ENCODE data around the gene DNAJB5.

DNAJB5 gene

DNA sequence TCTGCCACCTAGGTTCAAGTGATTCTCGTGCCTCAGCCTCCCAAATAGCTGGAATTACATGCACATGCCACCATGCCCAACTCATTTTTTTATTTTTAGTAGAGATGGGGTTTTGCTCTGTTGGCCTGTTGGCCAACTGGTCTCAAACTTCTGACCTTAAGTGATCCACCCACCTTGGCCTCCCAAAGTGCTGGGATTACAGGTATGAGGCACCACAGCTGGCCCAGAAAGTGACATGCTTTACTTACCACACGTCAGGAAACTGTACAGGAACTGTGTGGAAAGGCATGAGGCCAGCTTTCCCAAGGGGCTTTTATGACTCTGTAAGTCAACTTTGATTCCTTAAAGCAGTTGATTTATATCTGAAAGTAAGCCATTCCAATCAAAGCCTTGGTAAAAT lies 25.0 kb downstream of the DNAJB5 start:
- no peak for TF ChIP-seq CEBPB (IDR thresholded peaks at IDR 0.05)
- no peak for TF ChIP-seq ZBTB7A (IDR thresholded peaks at IDR 0.05; ENCODE audit: low read depth)
- TF ChIP-seq YY1 (IDR thresholded peaks at IDR 0.05; ENCODE audit: low read depth), result no peak
- no peak for TF ChIP-seq RAD21 (IDR thresholded peaks at IDR 0.05; ENCODE audit: low read depth)
- no peak for TF ChIP-seq TEAD4 (IDR thresholded peaks at IDR 0.05)
- no peak for TF ChIP-seq TCF12 (IDR thresholded peaks at IDR 0.05; ENCODE audit: low read depth)
- no peak for TF ChIP-seq NFIC (IDR thresholded peaks at IDR 0.05)
- TF ChIP-seq, protein P1, sequence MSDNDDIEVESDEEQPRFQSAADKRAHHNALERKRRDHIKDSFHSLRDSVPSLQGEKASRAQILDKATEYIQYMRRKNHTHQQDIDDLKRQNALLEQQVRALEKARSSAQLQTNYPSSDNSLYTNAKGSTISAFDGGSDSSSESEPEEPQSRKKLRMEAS (IDR thresholded peaks at IDR 0.05), result no peak

DNA sequence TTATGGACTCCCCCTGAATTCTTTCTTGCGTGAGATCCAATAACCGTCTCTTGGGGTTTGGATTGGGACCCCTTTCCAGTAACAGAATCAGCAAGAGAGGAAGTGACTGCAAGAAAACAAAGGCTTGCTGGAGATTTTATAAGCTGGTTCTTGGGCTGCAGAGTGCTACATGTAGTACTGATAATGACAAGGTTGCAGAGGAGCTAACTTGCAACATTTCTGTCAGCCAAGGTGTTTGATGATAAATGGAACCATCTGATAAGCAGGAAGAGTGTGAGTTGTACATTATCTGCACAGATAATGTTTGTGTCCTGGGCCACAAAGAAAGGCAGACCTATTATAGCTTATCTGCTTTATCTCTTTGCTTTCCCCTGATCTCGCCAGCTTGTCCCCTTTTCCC lies 37.1 kb downstream of the DNAJB5 start:
- TF ChIP-seq ZBTB7A (IDR thresholded peaks at IDR 0.05; ENCODE audit: low read depth) (no peak), TCF12 (IDR thresholded peaks at IDR 0.05; ENCODE audit: low read depth) (no peak), TAF1 (IDR thresholded peaks at IDR 0.05; ENCODE audit: low read depth) (no peak), EP300 (IDR thresholded peaks at IDR 0.05; ENCODE audit: borderline replicate concordance) (no peak), TEAD4 (IDR thresholded peaks at IDR 0.05) (no peak), EGR1 (IDR thresholded peaks at IDR 0.05) (no peak), CEBPB (IDR thresholded peaks at IDR 0.05) (no peak), NFIC (IDR thresholded peaks at IDR 0.05) (no peak), FOXM1 (IDR thresholded peaks at IDR 0.05; ENCODE audit: borderline replicate concordance, low read depth) (no peak), RAD21 (IDR thresholded peaks at IDR 0.05; ENCODE audit: low read depth) (no peak)
- TF ChIP-seq, protein P2, sequence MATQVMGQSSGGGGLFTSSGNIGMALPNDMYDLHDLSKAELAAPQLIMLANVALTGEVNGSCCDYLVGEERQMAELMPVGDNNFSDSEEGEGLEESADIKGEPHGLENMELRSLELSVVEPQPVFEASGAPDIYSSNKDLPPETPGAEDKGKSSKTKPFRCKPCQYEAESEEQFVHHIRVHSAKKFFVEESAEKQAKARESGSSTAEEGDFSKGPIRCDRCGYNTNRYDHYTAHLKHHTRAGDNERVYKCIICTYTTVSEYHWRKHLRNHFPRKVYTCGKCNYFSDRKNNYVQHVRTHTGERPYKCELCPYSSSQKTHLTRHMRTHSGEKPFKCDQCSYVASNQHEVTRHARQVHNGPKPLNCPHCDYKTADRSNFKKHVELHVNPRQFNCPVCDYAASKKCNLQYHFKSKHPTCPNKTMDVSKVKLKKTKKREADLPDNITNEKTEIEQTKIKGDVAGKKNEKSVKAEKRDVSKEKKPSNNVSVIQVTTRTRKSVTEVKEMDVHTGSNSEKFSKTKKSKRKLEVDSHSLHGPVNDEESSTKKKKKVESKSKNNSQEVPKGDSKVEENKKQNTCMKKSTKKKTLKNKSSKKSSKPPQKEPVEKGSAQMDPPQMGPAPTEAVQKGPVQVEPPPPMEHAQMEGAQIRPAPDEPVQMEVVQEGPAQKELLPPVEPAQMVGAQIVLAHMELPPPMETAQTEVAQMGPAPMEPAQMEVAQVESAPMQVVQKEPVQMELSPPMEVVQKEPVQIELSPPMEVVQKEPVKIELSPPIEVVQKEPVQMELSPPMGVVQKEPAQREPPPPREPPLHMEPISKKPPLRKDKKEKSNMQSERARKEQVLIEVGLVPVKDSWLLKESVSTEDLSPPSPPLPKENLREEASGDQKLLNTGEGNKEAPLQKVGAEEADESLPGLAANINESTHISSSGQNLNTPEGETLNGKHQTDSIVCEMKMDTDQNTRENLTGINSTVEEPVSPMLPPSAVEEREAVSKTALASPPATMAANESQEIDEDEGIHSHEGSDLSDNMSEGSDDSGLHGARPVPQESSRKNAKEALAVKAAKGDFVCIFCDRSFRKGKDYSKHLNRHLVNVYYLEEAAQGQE (IDR thresholded peaks at IDR 0.05; ENCODE audit: low read depth), result no peak
- TF ChIP-seq, protein P1 (IDR thresholded peaks at IDR 0.05), result no peak
- TF ChIP-seq, protein P3, sequence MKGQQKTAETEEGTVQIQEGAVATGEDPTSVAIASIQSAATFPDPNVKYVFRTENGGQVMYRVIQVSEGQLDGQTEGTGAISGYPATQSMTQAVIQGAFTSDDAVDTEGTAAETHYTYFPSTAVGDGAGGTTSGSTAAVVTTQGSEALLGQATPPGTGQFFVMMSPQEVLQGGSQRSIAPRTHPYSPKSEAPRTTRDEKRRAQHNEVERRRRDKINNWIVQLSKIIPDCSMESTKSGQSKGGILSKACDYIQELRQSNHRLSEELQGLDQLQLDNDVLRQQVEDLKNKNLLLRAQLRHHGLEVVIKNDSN (IDR thresholded peaks at IDR 0.05), result no peak

DNA sequence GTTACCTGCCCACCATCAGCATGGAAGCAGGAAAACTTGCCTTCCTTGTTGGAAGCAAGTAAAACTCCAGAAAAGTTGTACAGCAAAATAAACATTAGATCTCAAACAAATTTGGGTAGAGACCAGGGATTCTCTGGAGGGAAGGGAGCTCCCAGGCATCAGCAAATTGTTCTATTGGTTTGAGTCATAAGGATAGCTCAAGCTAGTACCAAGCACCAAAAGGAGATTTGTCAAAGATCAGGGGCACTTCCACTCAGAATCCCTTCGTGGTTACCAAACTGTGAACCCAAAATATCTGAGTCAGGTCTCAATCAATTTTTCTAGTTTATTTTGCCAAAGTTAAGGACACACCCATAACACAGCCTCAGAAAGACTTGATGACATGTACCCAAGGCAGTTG lies 37.8 kb downstream of the DNAJB5 start:
- TF ChIP-seq, protein P3 (IDR thresholded peaks at IDR 0.05), result no peak
- TF ChIP-seq CREB1 (IDR thresholded peaks at IDR 0.05; ENCODE audit: low read depth), result no peak
- TF ChIP-seq CEBPB (IDR thresholded peaks at IDR 0.05), result no peak
- TF ChIP-seq EGR1 (IDR thresholded peaks at IDR 0.05), result no peak
- TF ChIP-seq, protein P1 (IDR thresholded peaks at IDR 0.05), result no peak
- TF ChIP-seq EP300 (IDR thresholded peaks at IDR 0.05; ENCODE audit: borderline replicate concordance), result no peak
- TF ChIP-seq ZBTB7A (IDR thresholded peaks at IDR 0.05; ENCODE audit: low read depth), result no peak
- TF ChIP-seq FOXM1 (IDR thresholded peaks at IDR 0.05; ENCODE audit: borderline replicate concordance, low read depth), result no peak
- TF ChIP-seq TEAD4 (IDR thresholded peaks at IDR 0.05), result no peak
- no peak for TF ChIP-seq TAF1 (IDR thresholded peaks at IDR 0.05; ENCODE audit: low read depth)
- no peak for TF ChIP-seq RAD21 (IDR thresholded peaks at IDR 0.05; ENCODE audit: low read depth)

DNA sequence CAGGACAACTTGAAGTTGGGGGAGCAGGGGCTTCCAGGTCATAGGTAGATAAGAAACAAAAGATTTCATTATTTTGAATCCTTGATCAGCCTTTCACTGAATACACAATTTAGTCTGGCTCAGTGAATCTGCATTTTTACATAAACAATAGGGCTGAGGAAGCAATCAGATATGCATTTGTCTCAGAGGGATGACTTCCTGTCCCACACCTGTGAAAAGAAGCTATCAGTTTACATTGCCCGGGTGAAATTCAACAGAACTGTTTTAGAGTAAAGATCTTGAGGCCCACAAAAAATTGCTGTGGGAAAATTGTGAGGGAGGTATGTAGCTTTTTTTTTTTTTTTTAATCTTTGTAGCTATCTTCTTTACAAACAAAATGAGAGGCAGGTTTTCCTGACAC lies 38.3 kb downstream of the DNAJB5 start:
- TF ChIP-seq EP300 (IDR thresholded peaks at IDR 0.05; ENCODE audit: borderline replicate concordance) (no peak), NFIC (IDR thresholded peaks at IDR 0.05) (no peak), TAF1 (IDR thresholded peaks at IDR 0.05; ENCODE audit: low read depth) (no peak), FOXM1 (IDR thresholded peaks at IDR 0.05; ENCODE audit: borderline replicate concordance, low read depth) (no peak), TCF12 (IDR thresholded peaks at IDR 0.05; ENCODE audit: low read depth) (no peak), RAD21 (IDR thresholded peaks at IDR 0.05; ENCODE audit: low read depth) (no peak), CEBPB (IDR thresholded peaks at IDR 0.05) (no peak), YY1 (IDR thresholded peaks at IDR 0.05; ENCODE audit: low read depth) (no peak), EGR1 (IDR thresholded peaks at IDR 0.05) (no peak), CREB1 (IDR thresholded peaks at IDR 0.05; ENCODE audit: low read depth) (no peak), TEAD4 (IDR thresholded peaks at IDR 0.05) (no peak), ZBTB7A (IDR thresholded peaks at IDR 0.05; ENCODE audit: low read depth) (no peak)
- TF ChIP-seq, protein P2 (IDR thresholded peaks at IDR 0.05; ENCODE audit: low read depth), result no peak
- TF ChIP-seq, protein P1 (IDR thresholded peaks at IDR 0.05), result no peak
- TF ChIP-seq, protein P3 (IDR thresholded peaks at IDR 0.05), result no peak

DNA sequence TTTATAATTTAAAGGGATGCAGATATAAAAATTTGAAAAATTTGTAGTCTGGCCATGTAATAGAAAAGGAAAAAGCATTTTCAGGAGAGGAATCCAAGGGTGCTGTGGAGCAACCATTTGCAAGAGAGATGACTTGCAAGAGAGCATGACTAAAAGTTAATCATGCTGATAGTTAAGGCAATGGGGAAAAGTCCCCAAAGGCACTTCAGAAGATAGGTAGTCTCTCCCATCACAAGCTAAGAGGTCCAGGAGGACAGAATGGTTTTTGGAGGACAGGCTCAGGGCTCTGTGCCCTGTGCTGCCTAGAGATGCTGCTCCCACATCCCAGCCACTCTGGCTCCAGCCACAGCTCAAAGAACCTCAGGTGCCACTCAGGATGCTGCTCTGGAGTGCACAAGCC lies 38.8 kb downstream of the DNAJB5 start:
- TF ChIP-seq EP300 (IDR thresholded peaks at IDR 0.05; ENCODE audit: borderline replicate concordance) (no peak), ZBTB7A (IDR thresholded peaks at IDR 0.05; ENCODE audit: low read depth) (no peak), EGR1 (IDR thresholded peaks at IDR 0.05) (no peak), FOXM1 (IDR thresholded peaks at IDR 0.05; ENCODE audit: borderline replicate concordance, low read depth) (no peak), NFIC (IDR thresholded peaks at IDR 0.05) (no peak), CEBPB (IDR thresholded peaks at IDR 0.05) (no peak), RAD21 (IDR thresholded peaks at IDR 0.05; ENCODE audit: low read depth) (no peak), CREB1 (IDR thresholded peaks at IDR 0.05; ENCODE audit: low read depth) (no peak), YY1 (IDR thresholded peaks at IDR 0.05; ENCODE audit: low read depth) (no peak), TEAD4 (IDR thresholded peaks at IDR 0.05) (no peak), TAF1 (IDR thresholded peaks at IDR 0.05; ENCODE audit: low read depth) (no peak), TCF12 (IDR thresholded peaks at IDR 0.05; ENCODE audit: low read depth) (no peak)
- TF ChIP-seq, protein P2 (IDR thresholded peaks at IDR 0.05; ENCODE audit: low read depth), result no peak
- TF ChIP-seq, protein P3 (IDR thresholded peaks at IDR 0.05), result no peak
- TF ChIP-seq, protein P1 (IDR thresholded peaks at IDR 0.05), result no peak
